GM18873 (cell line): Measurements from ENCODE around the gene FOSL2.

Source experiments
- ATAC-seq: cut with Tn5 transposase; IDR thresholded peaks from one replicate; pipeline ENCODE4 v1.9.1; 2021; ENCODE audit warnings: mild to moderate bottlenecking, moderate library complexity, moderate number of reproducible peaks; ENCODE audit not compliant: unreplicated experiment, low FRiP score

Gene FOSL2

GRCh38 chr2:28446531-28446930, 53.9 kb downstream of the FOSL2 start:
- no peak for ATAC-seq

GRCh38 chr2:28447086-28447485, 54.4 kb downstream of the FOSL2 start:
- no peak for ATAC-seq

GRCh38 chr2:28447943-28448792, 55.5 kb downstream of the FOSL2 start:
- no peak for ATAC-seq

GRCh38 chr2:28448793-28449100, 56.1 kb downstream of the FOSL2 start:
- ATAC-seq = no peak

DNA sequence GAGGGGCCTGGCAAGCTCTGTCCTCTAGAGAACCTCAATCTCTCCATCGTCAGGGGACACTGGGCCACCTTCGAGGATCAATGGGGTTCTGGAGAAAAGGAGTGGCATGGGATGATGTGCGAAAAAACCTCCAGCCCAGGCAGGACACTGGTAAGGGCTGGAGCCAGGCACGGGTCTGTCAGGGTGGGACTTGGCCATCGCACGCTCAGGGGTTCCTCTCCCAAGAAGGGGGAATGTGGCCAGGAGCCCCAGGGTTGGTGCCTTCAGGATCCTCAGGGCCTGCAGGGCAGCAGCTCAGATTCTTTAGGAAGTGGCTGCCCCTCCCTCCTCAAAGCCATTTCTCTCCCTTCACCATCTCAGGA, 56.4 kb downstream of the FOSL2 start:
- no peak for ATAC-seq

DNA sequence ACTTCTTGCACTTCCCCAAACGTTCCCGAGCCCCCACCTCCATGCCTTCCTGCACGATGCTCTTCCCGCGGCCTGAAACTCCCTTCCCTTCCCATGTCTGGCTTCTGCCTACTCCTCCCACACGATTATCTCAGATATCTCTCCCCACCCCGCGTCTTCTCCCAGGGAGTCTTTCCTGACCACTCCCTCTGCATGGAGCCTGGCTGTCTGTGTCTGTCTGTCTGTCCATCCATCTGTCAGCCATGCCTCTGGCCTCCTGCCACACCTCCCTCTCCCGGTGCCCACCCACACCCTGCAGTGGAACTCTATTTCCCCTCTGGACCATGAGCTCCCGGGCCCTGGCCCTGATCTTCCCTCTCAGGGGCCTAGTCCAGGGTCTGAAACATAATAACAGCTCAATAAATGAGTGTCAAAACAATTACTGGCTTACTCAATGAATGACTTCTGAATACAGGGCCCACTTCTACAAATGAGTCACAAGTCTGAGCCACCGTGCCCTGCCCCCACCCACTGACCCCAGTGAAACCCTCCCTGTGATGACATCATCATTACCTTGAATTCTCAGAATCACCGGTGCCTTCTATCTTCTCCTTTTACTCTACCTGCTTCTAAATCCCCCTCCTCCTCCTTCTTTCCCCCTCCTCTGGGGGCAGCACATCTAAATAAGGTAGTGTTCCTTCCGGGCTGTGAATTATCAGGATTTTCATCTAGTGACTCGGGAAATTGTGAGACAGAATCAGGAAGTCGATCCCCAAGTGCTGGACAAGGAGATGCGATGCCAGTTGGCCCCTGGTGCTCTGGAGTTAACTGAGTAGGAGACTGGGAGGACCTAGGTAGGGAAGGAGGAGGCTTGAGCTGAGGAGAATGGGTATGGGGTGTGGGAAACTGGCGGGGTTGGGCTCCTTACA, 57.1 kb downstream of the FOSL2 start:
- ATAC-seq = no peak

GRCh38 chr2:28450901-28451565, 58.4 kb downstream of the FOSL2 start:
- no peak for ATAC-seq

DNA sequence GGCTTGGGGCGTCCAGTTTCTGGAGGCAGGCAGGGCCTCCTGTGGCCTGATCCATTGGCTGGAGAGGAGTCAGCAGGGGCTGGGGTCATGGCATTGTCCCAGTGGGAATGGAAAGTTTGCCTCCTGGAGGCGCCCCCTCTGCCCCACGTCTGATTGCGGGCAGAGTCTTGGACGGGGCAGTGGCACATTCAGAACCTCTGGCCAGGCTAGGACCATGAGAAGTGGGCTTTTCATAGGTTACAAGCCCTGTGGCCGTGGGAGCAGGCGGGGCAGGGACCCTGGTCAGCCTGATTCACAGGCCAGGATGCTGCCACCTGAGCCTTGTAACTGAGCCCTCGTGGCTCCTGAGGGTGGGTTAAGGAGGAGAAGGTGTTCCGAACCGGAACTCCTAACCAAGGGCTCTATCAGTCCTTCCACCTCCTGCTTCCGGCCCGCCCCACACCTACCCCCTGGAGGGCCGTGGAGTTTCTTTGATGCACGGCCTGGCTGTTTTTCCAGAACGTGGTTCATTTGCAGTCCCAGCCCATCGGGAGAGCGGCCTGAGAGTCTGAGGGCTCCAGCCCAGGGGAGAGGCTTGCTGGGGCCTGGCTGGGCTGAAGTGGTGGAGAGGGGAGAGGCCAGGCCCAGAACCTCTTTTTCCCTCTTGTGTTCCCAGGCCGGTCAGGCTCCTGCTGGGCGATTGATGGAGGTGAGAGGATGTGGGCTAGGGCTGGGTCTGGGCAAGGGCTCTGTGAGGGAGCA, 59.3 kb downstream of the FOSL2 start:
- ATAC-seq = no peak

GRCh38 chr2:28452534-28453081, 60.0 kb downstream of the FOSL2 start:
- no peak for ATAC-seq

GRCh38 chr2:28453396-28453795, 60.7 kb downstream of the FOSL2 start:
- no peak for ATAC-seq

GRCh38 chr2:28454016-28454930, 61.6 kb downstream of the FOSL2 start:
- ATAC-seq = no peak

DNA sequence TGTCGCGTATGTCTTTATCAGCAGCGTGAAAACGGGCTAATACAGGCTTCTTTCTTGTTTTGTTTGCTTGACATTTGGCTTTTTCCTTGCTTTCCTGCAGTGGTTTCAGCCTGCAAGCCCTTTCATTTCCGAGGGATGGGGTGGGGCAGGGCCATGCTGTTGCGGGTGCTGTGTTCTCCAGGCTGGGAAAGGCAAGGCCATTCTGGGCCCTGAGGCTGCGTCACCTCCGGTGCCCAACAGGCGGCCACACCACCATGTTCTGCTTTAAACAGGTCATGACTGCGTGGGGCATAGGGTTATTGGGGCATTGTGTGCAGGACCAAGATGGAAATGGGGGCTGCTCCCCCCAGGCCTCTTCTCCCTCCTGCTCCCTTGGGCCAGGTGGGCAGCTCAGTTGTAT, 64.6 kb downstream of the FOSL2 start:
- ATAC-seq = no peak

DNA sequence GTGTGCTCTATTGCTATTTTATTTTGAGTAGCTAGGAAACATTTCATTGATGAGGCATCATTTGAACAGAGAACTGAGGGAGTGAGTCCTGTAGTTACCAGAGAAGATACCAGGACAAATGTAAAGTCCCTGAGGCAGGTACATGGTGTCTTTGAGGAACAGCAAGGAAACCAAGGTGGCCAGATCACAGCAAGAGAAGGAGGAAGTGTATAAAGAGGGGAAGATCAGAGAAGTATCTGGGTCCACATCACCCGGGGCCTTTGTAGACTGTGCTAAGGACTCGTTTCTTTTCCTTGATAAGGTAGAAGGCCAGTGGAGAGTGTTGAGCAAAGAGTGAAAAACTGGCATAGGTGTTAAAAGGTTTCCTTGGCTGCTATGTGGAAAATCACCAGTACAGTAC, 68.4 kb downstream of the FOSL2 start:
- ATAC-seq = no peak

GRCh38 chr2:28462122-28462521, 69.5 kb downstream of the FOSL2 start:
- ATAC-seq = no peak

- no peak for ATAC-seq
Observed at GRCh38 chr2:28463211-28463816, 70.7 kb downstream of the FOSL2 start.

GRCh38 chr2:28463893-28464292, 71.2 kb downstream of the FOSL2 start:
- no peak for ATAC-seq

- ATAC-seq = no peak
Observed at GRCh38 chr2:28465148-28465885, 72.7 kb downstream of the FOSL2 start.
